Ovary (tissue), 9 donors: ENCODE results near the gene ARHGEF39. TPM values are rescaled to one million over a fixed set of nuclear protein-coding genes. Genes with fewer than 3 reads are reported as not detected.

Experiments
- DNase-seq, 5 donors: peaks; one replicate each; pipeline ENCODE4 v3.0.0-alpha.2; 2019 to 2020
- H3K27ac ChIP-seq, 2 donors: fragments of 200-600 bp; one replicate each; pipeline versions ENCODE4 v1.5.1 to v1.8.0; 2019 to 2022
- H3K27me3 ChIP-seq: fragments of 200-600 bp; one replicate; pipeline ENCODE4 v1.8.0; 2022
- H3K36me3 ChIP-seq: fragments of 200-600 bp; sonication (generic); one replicate; pipeline ENCODE4 v1.5.1; 2019
- H3K4me1 ChIP-seq: one replicate; pipeline ENCODE4 v1.8.1; 2013; ENCODE audit warnings: mild to moderate bottlenecking, moderate library complexity; ENCODE audit not compliant: insufficient read depth
- H3K4me3 ChIP-seq: fragments of 200-600 bp; sonication (generic); one replicate; pipeline ENCODE4 v1.5.1; 2017
- H3K9me3 ChIP-seq, 2 donors: fragments of 200-600 bp in 1 of 2; sonication (generic) in 1 of 2; one replicate each; pipeline versions ENCODE4 v1.5.1 to v1.8.1; 2013 to 2019; ENCODE audit warnings: mild to moderate bottlenecking in 1 of 2, moderate library complexity in 1 of 2
- CTCF ChIP-seq, 3 donors: fragments of 450-650 bp in 2 of 3; fragments of 200-600 bp in 1 of 3; IDR thresholded peaks; one replicate each; pipeline versions ENCODE4 v1.5.1 to v1.8.0; 2016 to 2022; ENCODE audit warnings: antibody characterized with exemption in 3 of 3, mild to moderate bottlenecking in 1 of 3
- EP300 ChIP-seq: sonication (generic); formaldehyde crosslinking; IDR thresholded peaks from one replicate; pipeline ENCODE4 v1.6.1; 2017; ENCODE audit warnings: antibody characterized with exemption
- POLR2A ChIP-seq: fragments of 450-650 bp; IDR thresholded peaks from one replicate; pipeline ENCODE4 v1.6.1; 2017; ENCODE audit warnings: antibody characterized with exemption, mild to moderate bottlenecking, moderate library complexity
- WGBS, 3 donors: extraction: QIAGEN DNeasy Blood & Tissue Kit in 1 of 3; methylation state at CpG; one replicate each; pipeline versions ENCODE4 v1.1.5 to v1.1.7; 2013 to 2017; 5-methylcytosine and 5-hydroxymethylcytosine counted together
- intact Hi-C, 4 donors: fragments of 100-400 bp; cut with DNase I; formaldehyde crosslinking; loops; one replicate each; pipeline versions ENCODE4 v1.11.0 to v1.15.1; 2022 to 2023
- polyA plus RNA-seq, 2 donors: library from polyadenylated mRNA; stranded (reverse); fragments of 200-250 nt in 1 of 2; fragments of 350-450 nt in 1 of 2; fragmentation: Illumina TruSeq in 1 of 2; extraction: RNeasy Lipid Tissue Mini Kit (QIAGEN cat#74804) in 1 of 2; gene quantifications; one replicate each; pipeline ENCODE4 v1.2.3, GENCODE V29; 2013 to 2014
- total RNA-seq, 7 donors: library from RNA; depleted of rRNA in 2 of 7; stranded (reverse); fragments of >200 nt in 2 of 7; fragmentation: NEBNext Ultra II Directional in 3 of 7; extraction: Animal tissue kit (Norgen Biotek cat#: 25700) in 3 of 7; gene quantifications; one replicate each; pipeline versions ENCODE4 v1.1.0 to v1.2.4, GENCODE V29; 2016 to 2023
- donor health status: DM: no; HTN: no; CAD: no; lungs with moderate emphysema.
- donor health status: DM: no; HTN: no; CAD: no.
- donor health status: Bipolar disorder and iron deficiency.
- donor health status: DM: yes; HTN: yes; CAD: no.
- donor health status: DM: no; HTN: no; CAD: no.
- donor health status: DM: yes; HTN: yes; CAD: no.

ARHGEF39 gene
- total and polyA plus RNA-seq, 9 donors: 0.17 to 1.4 (median 0.52) TPM

GRCh38 chr9:35627575-35627974, 37.4 kb downstream of the ARHGEF39 start:
- DNase-seq: no peak
- intact Hi-C loops: no loop called here
- WGBS, 3 donors: 85 to 94% (median 86%) methylated on average over 2 of the region's 2 CpGs

GRCh38 chr9:35619800-35620158, 45.2 kb downstream of the ARHGEF39 start:
- Histone ChIP-seq H3K9me3 (no peaks in the 10 kb centered on the region), H3K27me3 (no peaks in the 10 kb centered on the region), H3K4me3 (no peak overlapping the region), H3K4me1 (no peaks in the 10 kb centered on the region), H3K36me3 (no peaks in the 10 kb centered on the region), H3K27ac (no peak overlapping the region)
- TF ChIP-seq POLR2A (no peak), EP300 (no peak), CTCF (IDR thresholded peaks at IDR 0.05) (no peak)
- DNase-seq: no peak
- 48 to 52% (median 49%) methylated on average over 2 of the region's 2 CpGs for WGBS, 3 donors
- intact Hi-C loops: no loop called here

More at GRCh38 chr9:35627575-35627974, 37.4 kb downstream of the ARHGEF39 start:
- no peaks in the 10 kb centered on the region for H3K9me3 ChIP-seq
- no peaks in the 10 kb centered on the region for H3K27me3 ChIP-seq
- H3K36me3 ChIP-seq: no peaks in the 10 kb centered on the region
- no peak overlapping the region for H3K4me3 ChIP-seq
- no peak overlapping the region for H3K27ac ChIP-seq
- no peak for TF ChIP-seq CTCF (IDR thresholded peaks at IDR 0.05)
- no peak for TF ChIP-seq POLR2A
- no peak for TF ChIP-seq EP300
- H3K4me1 ChIP-seq: no peaks in the 10 kb centered on the region

- intact Hi-C loops: no loop called here
- no peak for DNase-seq
- WGBS, 3 donors: 85 to 89% (median 87%) methylated on average over 17 of the region's 17 CpGs
- no peak overlapping the region for H3K4me3 ChIP-seq
- TF ChIP-seq POLR2A (no peak), EP300 (no peak), CTCF (IDR thresholded peaks at IDR 0.05) (no peak)
- no peak overlapping the region for H3K27ac ChIP-seq
- H3K36me3 ChIP-seq: no peaks in the 10 kb centered on the region
- no peaks in the 10 kb centered on the region for H3K27me3 ChIP-seq
- H3K9me3 ChIP-seq: no peaks in the 10 kb centered on the region
- no peaks in the 10 kb centered on the region for H3K4me1 ChIP-seq
Observed at GRCh38 chr9:35618854-35619799, 45.9 kb downstream of the ARHGEF39 start.

DNA sequence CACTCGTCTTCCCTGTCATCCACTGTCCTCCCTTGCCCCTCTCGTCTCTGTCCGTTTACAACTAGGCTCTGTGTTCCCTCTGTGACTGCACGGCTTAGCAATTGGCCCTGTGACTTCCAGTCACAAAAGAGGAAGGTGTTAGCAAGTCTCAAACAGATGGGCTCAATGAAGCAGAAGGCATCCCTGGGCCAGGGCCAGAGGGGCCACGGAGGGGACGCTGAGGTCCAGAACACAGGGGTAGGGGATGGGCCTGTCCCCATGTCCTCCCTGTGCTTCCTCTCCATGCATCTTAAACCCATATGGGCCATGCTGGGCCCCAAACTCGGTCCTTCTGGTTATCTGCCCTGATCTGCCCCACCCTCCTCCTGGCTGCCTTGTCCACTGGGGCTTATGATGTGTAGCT, 46.7 kb downstream of the ARHGEF39 start, which contains the start of gene CD72:
Gene CD72, minus strand, starts transcription at position 89 of the 403 bp plus-strand sequence. CDS start 110 bp downstream, outside the sequence.
- H3K27ac ChIP-seq: no peak within 1 kb of the TSS
- no peaks in the 10 kb centered on the region for H3K27me3 ChIP-seq
- peak within 1 kb of the TSS; percentile 29 for H3K4me3 ChIP-seq
- DNase-seq: no peak
- intact Hi-C loops: no loop called here
- TF ChIP-seq POLR2A: no peak
- TF ChIP-seq CTCF (IDR thresholded peaks at IDR 0.05): no peak
- TF ChIP-seq EP300: no peak
- H3K4me1 ChIP-seq: no peaks in the 10 kb centered on the region
- whole genome bisulfite sequencing, 3 donors: 68 to 80% (median 71%) methylated on average over 7 of the region's 7 CpGs
- H3K9me3 ChIP-seq: no peaks in the 10 kb centered on the region
- no peaks in the 10 kb centered on the region for H3K36me3 ChIP-seq
